Right hindlimb (tissue), 1 donor: ENCODE results near the gene CCDC160.
A peak's percentile ranks its signal among the peaks of the same experiment; 100 is the strongest.
"Not testable (repeated sequence)": the region's sequence is repeated elsewhere in the genome, so short reads cannot be mapped to it uniquely, and the experiment has no call there.

ENCODE experiments used
- DNase-seq: peaks from one replicate; pipeline ENCODE4 v3.0.0-alpha.2; 2018

The CCDC160 gene

GRCh38 chrX:134236626-134237614, at the start of gene CCDC160:
CCDC160 (plus strand) TSS chrX:134237182; CDS start chrX:134244801, 7,619 bp downstream.
- DNase-seq: peak; percentile 62

- no peak for DNase-seq
Measured at GRCh38 chrX:134191281-134191680, 45.7 kb upstream of the CCDC160 start.

DNA sequence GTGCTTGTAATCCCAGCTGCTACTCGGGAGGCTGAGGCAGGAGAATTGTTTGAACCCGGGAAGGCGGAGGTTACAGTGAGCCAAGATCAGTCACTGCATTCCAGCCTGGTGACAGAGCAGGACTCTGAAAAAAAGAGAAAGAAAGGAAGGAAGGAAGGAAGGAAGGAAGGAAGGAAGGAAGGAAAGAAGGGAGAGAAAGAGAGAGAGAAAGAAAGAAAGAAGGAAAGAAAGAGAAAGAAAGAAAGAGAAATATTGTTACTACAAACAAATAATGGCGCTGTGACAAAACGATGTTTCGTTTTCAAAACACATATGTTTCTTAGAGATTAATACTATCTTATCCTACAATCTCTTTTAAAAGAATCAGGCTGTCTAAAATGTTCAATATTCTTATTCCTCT, 42.1 kb upstream of the CCDC160 start:
- no peak for DNase-seq

DNA sequence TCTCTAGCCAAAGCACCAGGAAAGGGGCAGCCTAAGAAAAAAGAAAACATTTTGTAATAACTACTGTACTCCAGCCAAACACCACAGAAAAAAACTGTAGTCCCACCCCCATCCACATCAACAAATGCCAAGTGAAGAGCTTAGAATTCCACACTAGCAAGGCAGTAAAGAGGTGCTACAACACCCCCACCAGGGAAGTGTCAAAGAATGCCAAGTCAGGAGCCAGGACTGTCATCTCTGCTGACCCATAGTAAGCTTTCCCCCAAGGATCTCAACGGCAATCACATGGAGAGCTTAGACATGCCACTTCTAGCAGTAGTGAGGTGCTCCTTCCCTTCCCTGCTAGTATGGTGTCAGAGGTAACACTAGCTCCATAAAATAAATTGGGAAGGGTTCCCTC, 34.4 kb upstream of the CCDC160 start:
- no peak for DNase-seq

DNA sequence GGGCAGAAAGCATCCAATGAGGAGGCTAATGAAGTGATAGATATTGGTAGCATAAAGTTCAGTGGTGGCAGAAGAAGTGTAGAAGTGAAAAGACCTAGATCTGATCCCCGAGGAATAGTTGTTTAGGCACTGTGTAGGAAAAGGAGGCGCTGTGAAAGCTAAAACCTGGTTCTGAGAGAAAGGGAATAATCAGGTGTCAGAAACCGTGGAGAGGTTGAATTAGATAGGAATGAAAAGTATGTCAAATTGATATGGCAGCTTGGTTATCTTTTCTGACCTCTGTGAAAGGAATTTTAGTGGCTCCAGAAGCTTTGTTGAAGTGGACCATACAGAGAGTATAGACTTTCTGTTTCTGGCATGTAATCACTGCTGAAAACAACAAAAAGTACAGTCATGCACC, 30.8 kb upstream of the CCDC160 start:
- DNase-seq: no peak

- no peak for DNase-seq
Measured at GRCh38 chrX:134210465-134210864, 26.5 kb upstream of the CCDC160 start.

DNA sequence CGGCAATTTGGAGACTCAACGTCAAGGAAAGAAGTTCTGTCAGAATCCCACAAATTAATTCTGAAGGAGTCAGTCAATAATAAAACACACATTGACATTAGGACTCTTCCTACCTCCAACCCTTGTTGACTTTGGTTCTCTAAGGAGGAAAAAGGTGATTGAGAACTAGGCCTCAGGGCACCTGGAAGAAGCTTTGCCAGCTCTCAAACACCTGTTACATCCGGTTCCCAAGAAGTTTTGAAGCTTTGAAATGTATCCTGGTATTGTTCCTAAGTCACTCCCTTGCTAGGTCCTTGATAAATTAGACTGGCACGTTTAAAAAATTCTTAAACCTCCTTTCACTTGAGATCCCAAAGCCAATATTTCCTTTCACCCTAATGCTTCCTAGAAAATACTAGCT, 1.7 kb upstream of the CCDC160 start:
- DNase-seq: no peak

GRCh38 chrX:134238144-134238543, 1.2 kb downstream of the CCDC160 start:
- DNase-seq: not testable (repeated sequence)

GRCh38 chrX:134239016-134239415, 2.0 kb downstream of the CCDC160 start:
- DNase-seq: no peak

GRCh38 chrX:134240209-134240608, 3.2 kb downstream of the CCDC160 start:
- DNase-seq: no peak

DNA sequence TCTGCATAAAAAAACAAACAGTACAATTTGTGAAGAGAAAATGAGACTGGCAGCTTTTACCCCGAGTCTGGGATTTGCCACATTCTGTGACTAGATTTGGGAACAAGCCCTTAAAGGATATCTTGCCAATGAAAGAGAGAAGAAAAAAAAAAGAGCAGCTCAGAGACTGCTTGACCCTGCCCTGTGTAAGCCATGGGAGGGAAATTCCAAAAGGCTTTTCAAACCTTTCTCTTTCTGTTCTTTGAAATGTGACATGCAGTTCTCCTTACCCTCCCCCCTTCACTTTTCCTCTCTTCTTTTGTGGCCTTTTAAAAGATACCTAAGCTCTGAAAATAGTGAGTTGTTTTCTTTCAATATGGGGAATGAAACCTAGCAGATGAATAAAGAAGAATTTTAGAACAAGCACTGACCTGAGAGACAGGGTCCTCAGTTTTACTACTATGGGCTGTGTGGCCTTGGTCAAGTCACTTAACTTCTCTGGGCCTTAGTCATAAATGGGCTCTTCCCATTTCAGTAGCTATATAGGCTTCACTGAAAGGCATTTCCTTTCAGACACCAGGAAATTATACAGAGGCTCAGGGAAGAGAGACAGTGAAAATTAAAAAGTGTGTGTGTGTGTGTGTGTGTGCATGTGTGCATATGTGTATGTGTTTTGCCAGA, 5.1 kb downstream of the CCDC160 start:
- DNase-seq: no peak

DNA sequence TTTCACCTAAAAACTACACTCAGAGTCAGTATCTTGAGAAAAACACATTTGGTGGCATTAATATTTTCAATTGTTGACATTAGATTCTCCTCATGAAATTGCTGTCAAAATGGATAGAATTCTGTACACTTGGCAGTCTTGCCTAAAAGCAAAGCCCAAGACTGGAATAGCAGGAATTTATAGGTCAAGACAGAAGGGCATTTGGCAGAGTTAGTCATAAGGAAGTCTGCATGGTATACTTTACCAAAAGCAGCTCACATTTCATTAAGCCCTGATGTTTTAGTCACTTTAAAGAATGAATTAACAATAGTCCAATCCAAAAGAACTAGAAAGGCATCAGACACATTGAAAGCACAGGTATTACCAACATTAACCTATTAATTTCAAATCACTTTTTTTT, 7.1 kb downstream of the CCDC160 start:
- no peak for DNase-seq

DNA sequence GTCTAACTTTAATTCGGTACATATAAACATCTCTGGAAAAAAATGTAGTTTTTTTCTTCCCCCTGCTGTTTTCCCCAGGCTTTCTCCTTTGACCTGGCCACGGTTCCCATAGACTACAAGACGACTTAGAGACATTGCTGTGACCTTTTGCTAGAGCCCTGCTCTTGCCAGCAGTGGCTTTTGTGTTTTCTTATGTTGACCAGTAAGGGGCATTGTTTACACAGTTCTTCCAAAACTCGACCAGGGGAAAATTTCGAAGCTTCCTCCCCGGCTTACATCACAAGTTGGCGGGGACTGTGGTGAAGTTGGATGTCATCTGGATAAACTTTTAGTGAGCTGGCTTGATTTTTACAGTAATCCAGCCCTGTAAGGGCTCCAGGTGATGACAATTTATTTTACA, 9.3 kb downstream of the CCDC160 start:
- peak; percentile 27 for DNase-seq

DNA sequence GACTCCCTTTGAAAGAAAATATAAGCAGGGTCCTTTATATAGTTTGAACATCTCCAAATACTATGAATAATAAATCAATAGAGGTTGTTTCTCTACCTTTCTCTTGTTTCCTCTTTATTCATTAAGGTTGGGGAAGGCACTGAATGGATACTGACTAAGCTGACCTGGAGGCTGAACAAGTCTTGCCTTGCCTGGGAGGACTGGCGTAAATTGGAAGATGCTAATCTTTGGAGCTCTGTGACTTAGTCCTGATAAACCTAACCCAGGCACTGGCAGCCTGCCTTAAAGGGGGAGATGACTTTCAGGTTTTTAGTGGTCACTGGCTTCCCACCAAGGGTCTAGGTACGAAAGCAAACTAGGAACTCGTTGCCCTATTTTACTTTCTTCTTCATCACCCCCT, 10.5 kb downstream of the CCDC160 start:
- no peak for DNase-seq

GRCh38 chrX:134249241-134249640, 12.3 kb downstream of the CCDC160 start:
- no peak for DNase-seq

DNA sequence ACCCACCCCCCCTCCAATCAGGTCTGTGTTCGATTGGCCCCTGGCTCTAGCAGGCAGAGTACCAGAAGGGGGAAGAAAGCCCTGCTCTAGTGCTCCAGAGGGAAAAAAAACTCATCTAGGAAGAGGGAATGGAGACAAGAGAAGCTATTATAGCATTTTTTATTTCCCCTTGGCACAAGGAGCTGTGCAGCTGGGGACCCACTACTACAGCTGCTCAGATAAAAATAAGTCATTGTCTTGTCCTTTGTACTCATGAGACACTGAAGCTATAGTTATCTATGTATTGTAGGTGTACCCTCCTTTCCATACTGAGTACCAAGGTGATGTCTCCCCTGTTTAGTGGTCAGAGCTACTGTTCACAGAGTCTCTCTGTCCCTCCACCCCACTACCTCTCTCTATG, 14.3 kb downstream of the CCDC160 start:
- no peak for DNase-seq

DNA sequence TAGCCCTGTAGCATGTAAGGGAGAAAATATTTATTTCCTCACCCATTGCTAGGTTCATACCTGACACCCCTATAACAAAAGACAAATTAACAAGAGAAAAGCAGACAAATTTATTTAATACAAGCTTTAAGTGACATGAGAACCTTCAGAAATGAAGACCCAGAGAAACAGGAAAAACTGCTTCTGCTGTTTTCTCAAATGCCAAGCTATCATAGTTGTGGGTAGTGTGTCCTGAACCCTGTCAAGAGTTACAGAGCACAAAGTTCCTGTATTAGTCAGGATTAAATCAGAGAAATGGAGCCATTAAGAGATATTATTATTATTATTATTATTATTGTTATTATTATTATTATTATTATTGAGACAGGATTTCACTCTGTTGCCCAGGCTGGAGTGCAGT, 17.5 kb downstream of the CCDC160 start:
- DNase-seq: no peak

DNA sequence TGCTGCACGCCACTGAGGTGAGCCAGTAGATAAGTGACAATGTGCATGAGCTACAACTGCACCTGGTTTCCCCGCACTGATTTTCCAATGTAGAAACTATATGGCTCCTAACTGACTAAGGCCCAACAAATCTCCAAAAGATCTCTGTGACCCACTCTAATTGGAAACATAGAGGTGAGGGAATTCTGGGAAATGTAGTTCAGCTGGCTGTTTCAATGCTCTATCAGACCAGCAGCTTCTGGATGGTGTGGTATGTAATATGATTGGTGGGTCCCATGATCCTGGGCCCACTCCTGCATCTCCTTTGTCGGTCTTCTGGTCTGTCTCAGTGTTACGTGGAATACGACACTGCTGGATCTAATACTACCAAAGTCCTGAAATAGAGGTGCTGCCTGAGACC, 18.6 kb downstream of the CCDC160 start:
- DNase-seq: no peak

- no peak for DNase-seq
Measured at GRCh38 chrX:134256684-134257083, 19.7 kb downstream of the CCDC160 start.

GRCh38 chrX:134258202-134258601, 21.2 kb downstream of the CCDC160 start:
- no peak for DNase-seq

DNA sequence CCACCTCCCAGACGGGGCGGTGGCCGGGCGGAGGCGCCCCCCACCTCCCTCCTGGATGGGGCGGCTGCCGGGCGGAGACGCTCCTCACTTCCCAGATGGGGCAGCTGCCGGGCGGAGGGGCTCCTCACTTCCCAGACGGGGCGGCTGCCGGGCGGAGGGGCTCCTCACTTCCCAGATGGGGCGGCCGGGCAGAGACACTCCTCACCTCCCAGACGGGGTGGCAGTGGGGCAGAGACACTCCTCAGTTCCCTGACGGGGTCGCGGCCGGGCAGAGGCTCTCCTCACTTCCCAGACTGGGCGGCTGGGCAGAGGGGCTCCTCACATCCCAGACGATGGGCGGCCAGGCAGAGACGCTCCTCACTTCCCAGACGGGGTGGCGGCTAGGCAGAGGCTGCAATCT, 49.0 kb downstream of the CCDC160 start:
- not testable (repeated sequence) for DNase-seq

DNA sequence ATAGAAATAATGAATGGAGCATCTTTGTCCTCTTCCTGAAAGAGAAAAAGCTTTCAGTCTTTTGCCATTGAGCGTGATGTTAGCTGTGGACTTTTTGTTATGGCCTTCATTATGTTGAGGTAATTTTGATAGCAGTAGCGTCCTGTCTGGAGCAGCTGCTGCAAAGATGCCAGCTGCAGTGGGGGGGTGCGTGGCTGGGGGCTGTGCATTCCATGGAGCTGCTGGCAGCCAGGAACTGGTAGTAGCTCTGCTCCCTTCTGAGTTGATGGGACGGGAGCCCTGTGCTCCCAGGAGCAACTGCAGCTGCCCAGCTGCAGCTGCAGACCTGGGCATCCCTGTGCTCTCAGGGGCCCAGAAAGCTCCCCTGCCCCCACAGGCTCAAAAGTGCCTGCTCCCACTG, 50.4 kb downstream of the CCDC160 start:
- DNase-seq: peak; percentile 58

DNA sequence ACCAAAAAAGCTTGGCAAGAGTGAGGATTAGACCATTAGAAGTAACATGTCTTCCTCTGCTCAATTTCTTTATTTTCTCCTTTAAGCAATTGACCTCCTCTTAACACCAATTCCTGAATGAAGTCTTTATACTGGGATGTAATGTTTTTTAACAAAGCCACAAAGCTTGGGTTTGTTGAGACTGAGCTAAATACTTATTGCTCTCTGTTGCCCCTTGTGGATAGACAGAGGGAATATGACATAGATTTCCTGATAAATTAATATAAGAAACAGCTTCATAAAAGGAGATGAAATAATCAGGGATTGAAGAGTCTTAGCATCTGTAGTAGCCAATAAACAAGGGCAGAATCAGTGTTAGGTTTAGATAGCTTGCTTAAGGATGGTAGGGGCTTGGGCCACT, 57.6 kb downstream of the CCDC160 start:
- DNase-seq: no peak
